SKM-1 treated with dmso at 0.1 percent for 144 hours (cell line): ENCODE data around the gene EWSR1.

Source experiments
- DNase-seq: peaks from one replicate; lab custom pipeline; 2025; ENCODE audit not compliant: unreplicated experiment; lab: John Stamatoyannopoulos, UW

The EWSR1 gene

DNA sequence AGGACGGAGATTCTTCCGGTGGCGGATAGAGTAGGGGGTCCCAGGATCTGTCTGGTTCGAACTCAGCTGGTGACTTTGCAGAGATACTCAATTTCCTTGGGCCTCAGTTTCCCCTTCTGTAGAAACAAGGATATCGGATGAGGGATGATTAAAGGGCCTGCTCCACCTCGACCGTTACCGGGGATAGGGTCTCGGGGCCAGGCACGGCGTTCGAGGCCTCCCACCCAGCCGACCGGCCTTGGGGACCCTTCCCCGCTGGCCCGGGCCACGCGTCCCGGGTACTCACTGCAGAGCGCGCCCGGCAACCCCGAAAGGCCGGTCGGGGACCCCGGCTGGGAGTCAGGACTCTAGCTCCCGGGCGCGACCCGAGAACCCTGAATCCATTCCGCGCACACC, 608 bp upstream of the EWSR1 start:
- DNase-seq, result no peak

DNA sequence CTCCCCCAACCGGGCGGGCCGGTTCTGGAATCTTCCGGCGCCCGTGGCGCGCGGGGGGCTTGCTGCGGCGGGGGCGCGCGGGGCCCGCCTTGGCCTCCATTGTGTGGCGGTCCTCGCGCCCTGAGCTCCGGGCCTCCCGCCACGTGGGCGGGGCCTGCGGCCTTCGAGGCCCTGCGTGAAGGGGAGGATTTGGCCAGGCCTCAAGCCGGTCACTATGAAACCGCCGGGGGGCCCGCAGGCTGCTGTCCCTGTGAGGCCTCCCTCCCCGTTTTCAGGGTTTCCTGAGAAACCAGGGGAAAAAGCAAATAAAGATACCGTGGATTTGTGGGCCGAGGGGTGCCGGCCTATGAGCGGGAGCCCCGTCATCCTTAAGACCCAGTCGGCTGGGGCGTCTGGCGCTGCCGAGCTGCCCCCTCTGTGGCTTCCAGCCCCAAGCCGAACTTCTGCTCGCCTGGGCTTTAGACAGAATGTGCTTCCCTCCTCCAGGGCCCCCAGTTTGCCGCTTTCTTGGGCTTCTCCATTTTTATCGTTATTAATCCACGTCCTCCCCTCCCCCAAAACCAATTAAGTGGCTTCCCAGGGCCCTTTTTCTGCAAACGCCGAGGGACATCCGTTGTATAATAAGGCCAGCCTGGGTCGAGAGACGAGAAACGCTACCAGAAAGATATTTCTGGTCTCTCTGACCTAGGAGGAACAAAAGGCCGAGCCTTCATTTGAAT, 602 bp downstream of the EWSR1 start:
- peak; percentile 31 for DNase-seq

DNA sequence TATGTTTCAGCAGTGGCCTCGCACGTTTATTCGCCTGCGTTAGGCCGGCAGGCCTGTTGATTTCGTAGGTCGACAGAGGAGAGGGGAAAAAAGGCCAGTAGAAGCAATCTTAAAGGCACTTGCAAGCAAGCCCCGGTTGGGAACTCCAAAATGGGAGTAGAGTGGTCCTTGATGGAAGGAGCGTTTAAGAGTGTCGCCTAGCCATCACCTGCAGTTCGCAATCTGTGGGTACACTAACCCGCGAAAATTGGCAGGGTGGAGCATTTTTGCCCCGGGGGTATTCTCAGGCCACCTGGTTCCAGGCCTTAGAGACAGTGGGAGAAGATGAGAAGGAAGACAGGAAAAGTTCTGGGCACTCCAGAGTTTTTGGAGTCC, 1.1 kb downstream of the EWSR1 start:
- DNase-seq, result no peak

DNA sequence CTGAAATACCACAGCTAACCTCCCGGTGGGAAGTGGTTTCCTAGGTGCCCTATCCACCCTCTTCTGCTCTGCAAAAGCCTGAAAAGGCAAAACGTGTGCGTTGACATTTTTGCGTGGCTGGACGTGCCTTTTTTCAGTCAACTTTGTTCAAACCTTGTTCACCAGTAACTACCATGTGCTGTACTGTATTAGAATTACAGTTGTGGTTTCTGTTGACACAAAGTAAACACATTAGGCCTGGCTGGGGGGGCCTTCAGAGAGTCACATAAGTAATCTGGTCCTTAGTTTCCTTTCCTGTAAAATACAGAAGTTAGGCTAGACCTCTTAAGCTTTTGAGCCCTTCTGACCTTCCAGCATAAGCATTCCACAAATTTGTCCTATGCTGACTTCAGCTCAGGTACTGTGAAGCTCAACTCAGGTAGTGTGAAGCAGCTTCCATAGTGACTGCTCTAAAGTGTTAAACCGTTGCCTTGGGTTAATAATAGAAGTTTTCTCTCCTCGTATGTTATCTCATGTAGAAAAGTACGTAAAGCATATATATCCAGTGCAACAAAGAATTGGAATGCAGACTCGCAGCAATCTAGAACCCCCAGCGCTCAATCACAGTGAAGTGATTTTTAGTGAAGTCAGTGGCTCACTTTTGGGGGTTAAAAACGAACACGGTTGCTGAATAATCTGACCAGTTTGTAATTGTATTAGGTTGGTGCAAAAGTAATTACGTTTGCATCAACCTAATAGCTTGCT, 1.8 kb downstream of the EWSR1 start:
- no peak for DNase-seq

- no peak for DNase-seq
Observed at GRCh38 chr22:29270475-29271271, 2.6 kb downstream of the EWSR1 start.

GRCh38 chr22:29272624-29273023, 4.6 kb downstream of the EWSR1 start:
- DNase-seq, result no peak

- no peak for DNase-seq
Observed at GRCh38 chr22:29275167-29275566, 7.1 kb downstream of the EWSR1 start.

DNA sequence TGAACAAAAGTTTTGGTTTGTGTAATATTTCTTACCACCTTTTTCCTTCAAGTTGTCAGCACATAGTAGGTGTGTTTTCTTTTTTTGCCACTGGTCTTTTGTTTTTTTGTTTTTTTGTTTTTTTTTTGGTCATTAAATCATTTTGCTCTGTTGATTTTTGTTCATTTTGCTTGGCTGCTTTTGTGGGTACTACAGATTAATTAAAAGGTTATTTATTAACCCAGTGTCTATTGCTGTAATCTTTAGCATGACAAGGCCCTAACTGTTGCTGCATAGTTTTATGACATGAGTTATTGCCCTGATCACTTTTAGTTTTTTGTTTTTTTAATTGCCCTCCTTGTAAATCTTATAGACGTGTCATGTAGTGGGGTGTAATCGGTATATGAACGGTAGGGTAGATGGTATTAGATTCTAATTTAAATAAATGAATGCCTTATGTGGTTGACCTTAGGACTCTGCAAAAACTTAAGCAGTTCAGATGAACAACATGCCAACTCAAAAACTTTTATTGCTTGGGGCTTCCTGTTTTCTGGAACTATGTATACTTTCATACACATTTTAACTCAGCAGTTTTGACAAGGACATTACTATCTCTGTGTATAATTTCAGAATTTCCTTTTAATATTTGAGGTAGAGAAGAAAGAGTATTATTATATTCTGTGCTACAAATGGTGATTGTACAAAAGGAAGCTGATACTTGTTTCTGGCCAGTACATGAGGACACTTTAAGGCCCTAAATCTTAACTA, 7.9 kb downstream of the EWSR1 start:
- no peak for DNase-seq

DNA sequence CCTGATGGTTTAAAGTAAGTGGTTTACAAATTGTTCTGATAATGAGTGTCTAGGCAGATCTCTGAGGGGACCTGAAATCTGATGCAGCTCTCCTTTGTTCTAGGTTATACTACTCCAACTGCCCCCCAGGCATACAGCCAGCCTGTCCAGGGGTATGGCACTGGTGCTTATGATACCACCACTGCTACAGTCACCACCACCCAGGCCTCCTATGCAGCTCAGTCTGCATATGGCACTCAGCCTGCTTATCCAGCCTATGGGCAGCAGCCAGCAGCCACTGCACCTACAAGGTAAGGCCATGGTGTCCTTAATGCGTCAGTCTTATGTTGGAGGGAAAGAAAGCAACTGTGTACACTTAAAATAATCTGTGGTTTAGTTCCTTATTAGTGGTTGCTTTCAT, 9.9 kb downstream of the EWSR1 start:
- no peak for DNase-seq

DNA sequence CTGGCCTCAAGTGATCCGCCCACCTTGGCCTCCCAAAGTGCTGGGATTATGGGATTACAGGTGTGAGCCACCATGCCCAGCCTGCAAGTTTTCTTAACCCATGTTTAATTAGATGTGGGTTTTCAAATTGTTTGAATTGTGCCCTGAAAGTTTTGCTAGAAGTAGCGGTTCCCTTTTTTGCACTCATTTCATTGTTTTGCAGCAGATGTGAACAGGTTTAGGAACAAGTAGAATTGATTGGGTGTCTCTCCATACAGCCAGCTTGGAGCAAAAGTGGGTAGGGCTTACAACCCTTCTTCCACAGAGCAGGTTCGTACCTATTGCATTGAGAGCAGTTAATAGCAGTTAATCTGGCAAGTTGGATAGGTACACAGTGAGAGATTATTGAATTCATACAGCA, 16.1 kb downstream of the EWSR1 start:
- no peak for DNase-seq

GRCh38 chr22:29288837-29289236, 20.8 kb downstream of the EWSR1 start:
- DNase-seq, result no peak

GRCh38 chr22:29290061-29290460, 22.0 kb downstream of the EWSR1 start:
- DNase-seq, result no peak

DNA sequence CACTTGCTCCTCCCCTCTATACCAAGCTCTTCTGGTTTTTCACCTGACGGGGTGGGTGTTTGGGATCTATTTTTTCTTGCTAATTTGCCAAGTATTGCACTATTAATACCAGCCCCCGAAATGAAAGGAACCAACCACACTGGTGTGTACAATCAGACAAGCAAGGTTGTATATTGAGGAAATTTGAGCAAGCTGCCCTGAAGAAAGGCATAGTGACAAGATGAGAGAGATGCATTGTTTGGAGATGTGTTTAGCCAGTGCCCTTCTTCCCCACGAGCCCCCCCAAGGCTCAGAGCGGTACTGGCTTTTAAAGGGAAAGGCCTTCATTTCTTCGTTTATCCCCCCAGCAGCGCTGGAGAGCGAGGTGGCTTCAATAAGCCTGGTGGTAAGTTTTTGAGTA, 23.1 kb downstream of the EWSR1 start:
- DNase-seq, result no peak

- no peak for DNase-seq
Observed at GRCh38 chr22:29292379-29292778, 24.3 kb downstream of the EWSR1 start.

DNA sequence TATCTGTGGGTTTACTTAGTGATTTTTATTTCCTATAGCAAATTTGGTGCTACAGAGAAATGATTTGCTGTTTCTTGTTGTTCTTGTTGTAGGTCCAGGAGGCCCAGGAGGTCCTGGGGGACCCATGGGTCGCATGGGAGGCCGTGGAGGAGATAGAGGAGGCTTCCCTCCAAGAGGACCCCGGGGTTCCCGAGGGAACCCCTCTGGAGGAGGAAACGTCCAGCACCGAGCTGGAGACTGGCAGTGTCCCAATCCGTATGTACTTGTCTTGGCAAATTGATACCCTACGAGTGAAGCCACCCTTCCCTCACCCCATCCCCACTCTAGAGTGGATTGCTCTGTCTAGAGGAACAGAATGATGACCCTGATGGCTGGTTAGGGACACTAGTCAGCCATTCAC, 30.6 kb downstream of the EWSR1 start:
- no peak for DNase-seq

DNA sequence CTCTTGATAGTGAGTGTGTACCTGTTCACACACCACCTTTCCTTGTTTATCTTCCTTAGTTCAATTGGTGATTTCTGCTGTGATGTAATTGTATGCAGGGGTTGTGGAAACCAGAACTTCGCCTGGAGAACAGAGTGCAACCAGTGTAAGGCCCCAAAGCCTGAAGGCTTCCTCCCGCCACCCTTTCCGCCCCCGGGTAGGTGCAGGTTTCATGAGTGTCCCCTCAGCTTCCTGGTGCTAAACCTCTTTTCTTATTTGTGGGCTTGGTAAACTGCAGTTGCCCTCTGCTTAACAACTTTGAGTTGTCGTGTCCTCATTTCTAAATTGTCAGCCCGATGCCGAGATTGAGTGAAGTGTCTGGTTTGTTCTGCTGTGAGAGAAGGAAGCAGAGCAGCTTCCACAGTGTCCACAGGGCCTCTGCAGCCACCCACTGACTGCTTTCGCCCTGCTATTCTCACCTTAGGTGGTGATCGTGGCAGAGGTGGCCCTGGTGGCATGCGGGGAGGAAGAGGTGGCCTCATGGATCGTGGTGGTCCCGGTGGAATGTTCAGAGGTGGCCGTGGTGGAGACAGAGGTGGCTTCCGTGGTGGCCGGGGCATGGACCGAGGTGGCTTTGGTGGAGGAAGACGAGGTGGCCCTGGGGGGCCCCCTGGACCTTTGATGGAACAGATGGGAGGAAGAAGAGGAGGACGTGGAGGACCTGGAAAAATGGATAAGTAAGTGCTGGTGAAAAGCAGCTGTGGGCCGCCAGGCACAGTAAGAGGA, 31.2 kb downstream of the EWSR1 start:
- no peak for DNase-seq

GRCh38 chr22:29300467-29300806, 32.4 kb downstream of the EWSR1 start:
- DNase-seq, result no peak

- no peak for DNase-seq
Observed at GRCh38 chr22:29300807-29301601, 32.9 kb downstream of the EWSR1 start.

DNA sequence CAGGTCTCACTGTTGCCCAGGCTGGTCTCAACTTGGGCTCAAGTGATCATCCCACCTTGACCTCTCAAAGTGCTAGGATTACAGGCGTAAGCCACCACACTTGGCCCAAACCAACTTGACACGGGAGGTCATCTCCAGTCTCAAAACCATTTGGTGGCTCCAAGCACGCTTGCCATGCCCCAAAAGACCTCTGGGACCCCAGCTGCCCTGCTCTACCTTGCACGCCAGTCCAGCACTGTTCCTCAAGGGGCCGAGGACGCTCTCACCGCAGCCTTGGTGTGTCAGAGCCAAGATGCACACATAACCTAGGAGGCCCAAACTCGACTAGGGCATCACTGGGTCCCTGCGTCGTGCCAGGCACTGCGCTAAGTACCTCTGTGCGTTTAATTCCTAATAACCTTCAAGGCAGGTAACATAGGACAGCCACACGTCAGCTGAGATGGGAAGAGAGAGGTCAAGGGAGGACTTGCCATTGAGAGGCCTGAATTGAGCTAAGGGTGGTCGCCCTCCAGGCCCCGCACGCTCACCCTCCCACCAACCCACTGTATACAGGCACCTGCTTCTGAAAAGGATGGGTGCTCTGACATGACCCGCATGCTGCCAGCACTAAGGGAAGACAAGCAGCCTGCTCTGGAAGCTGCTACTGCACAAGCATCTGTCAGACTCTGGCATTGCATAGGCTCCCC, 33.8 kb downstream of the EWSR1 start:
- no peak for DNase-seq

GRCh38 chr22:29302402-29302680, 34.3 kb downstream of the EWSR1 start:
- DNase-seq, result no peak
